Heart left ventricle (tissue), 13 donors: ENCODE measurements around the gene MAML2.

Experiments
- POLR2A ChIP-seq, 2 donors: fragments of 450-650 bp; IDR thresholded peaks; one replicate each; pipeline ENCODE4 v1.6.1; 2017; ENCODE audit warnings: antibody characterized with exemption in 2 of 2, mild to moderate bottlenecking in 2 of 2, moderate library complexity in 2 of 2
- TF ChIP-seq, protein P1 (sequence below), 12 donors: fragments of 200-600 bp; sonication (generic) in 4 of 12; IDR thresholded peaks; one replicate each; pipeline versions ENCODE4 v1.5.0 to v1.8.0; 2018 to 2022; ENCODE audit warnings: antibody characterized with exemption in 12 of 12, mild to moderate bottlenecking in 5 of 12
- donor health status: ischemic (EF 13 %, LVEDD 7.1; RV severe dilation, severe dysfunction).
- donor health status: DM: no; HTN: yes; CAD: no.
- donor health status: DM: no; HTN: no; CAD: no.
- donor health status: ischemic (EF 25% LVEDD 6.9; RV normal size, moderate dysfunction).
- donor health status: ischemic (EF 25% LVEDD 5.7; RV mildly dilated, moderate dysfunction).
- donor health status: ischemic (EF 35%, LVEDD 5.7; RV mildly dilated, moderate dysfunction).
- donor health status: nonischemic (EF 11% LVEDD 7.7; RV severe dilation, severe dysfunction).
- donor health status: DM: yes; HTN: yes; CAD: no.
- donor health status: PGD.
- donor health status: ischemic (EF 29% LVEDD 5.4; RV normal size, mild dysfunction).
- donor health status: nonischemic (EF 23%, LVEDD 6.1; RV moderate dilation, normal function).

DNA sequence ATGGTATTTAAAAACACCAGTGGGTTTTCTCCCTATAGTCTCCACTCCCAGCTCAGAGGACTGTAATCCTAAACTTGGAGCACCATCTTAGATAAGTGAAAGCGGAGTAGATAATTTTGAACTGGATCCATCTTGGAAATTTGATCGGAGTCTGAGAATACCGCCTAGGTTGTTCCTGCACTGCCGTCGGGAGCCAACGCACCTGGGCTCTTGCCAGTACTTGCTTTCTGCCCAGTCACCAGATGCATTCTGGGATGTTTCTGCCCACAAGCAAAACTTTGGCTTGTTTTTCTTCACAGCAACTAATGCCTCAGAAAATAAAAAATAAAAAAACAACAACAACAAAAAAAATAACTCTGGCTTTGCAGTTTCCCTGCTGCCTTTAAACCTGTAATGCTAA lies 306.1 kb downstream of the MAML2 start:
- TF ChIP-seq, protein P1, sequence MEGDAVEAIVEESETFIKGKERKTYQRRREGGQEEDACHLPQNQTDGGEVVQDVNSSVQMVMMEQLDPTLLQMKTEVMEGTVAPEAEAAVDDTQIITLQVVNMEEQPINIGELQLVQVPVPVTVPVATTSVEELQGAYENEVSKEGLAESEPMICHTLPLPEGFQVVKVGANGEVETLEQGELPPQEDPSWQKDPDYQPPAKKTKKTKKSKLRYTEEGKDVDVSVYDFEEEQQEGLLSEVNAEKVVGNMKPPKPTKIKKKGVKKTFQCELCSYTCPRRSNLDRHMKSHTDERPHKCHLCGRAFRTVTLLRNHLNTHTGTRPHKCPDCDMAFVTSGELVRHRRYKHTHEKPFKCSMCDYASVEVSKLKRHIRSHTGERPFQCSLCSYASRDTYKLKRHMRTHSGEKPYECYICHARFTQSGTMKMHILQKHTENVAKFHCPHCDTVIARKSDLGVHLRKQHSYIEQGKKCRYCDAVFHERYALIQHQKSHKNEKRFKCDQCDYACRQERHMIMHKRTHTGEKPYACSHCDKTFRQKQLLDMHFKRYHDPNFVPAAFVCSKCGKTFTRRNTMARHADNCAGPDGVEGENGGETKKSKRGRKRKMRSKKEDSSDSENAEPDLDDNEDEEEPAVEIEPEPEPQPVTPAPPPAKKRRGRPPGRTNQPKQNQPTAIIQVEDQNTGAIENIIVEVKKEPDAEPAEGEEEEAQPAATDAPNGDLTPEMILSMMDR (IDR thresholded peaks at IDR 0.05) = no peak
- TF ChIP-seq POLR2A (IDR thresholded peaks at IDR 0.05) = no peak
